H9 (cell line): ENCODE results near the gene ADRM1. TPM values are rescaled to one million over a fixed set of nuclear protein-coding genes. Genes with fewer than 3 reads are reported as not detected.

Experiments
- DNase-seq: peaks from one replicate; pipeline ENCODE4 v3.0.0-alpha.2; 2017
- H2AFZ ChIP-seq: one replicate; pipeline ENCODE4 v1.6.1; 2013; ENCODE audit warnings: mild to moderate bottlenecking, low read length, control low read depth, moderate library complexity
- H2AK5ac ChIP-seq: 2 replicates; pipeline ENCODE4 v1.6.1; 2013; ENCODE audit warnings: low read length, control low read depth, mixed read lengths; ENCODE audit not compliant: insufficient read length
- H2BK120ac ChIP-seq: one replicate; pipeline ENCODE4 v1.6.1; 2013; ENCODE audit warnings: low read depth, mild to moderate bottlenecking, low read length, control low read depth, inconsistent platforms; ENCODE audit not compliant: poor library complexity, severe bottlenecking
- H2BK12ac ChIP-seq: 2 replicates; pipeline ENCODE4 v1.6.1; 2013; ENCODE audit warnings: low read length, control low read depth, mixed read lengths, low read depth; ENCODE audit not compliant: insufficient read length
- H2BK15ac ChIP-seq: 2 replicates; pipeline ENCODE4 v1.6.1; 2013; ENCODE audit warnings: low read depth, low read length, control low read depth
- H2BK20ac ChIP-seq: one replicate; pipeline ENCODE4 v1.6.1; 2013; ENCODE audit warnings: low read depth, mild to moderate bottlenecking, low read length, control low read depth, inconsistent platforms; ENCODE audit not compliant: poor library complexity, severe bottlenecking
- H2BK5ac ChIP-seq: 2 replicates; pipeline ENCODE4 v1.6.1; 2013; ENCODE audit warnings: low read length, control low read depth, mixed read lengths; ENCODE audit not compliant: insufficient read length
- H3K14ac ChIP-seq: 2 replicates; pipeline ENCODE4 v1.6.1; 2013; ENCODE audit warnings: low read length, control low read depth; ENCODE audit not compliant: insufficient read depth
- H3K18ac ChIP-seq: 2 replicates; pipeline ENCODE4 v1.6.1; 2013; ENCODE audit warnings: low read depth, mild to moderate bottlenecking, mixed read lengths, low read length, control low read depth; ENCODE audit not compliant: insufficient read length
- H3K23ac ChIP-seq: 2 replicates; pipeline ENCODE4 v1.6.1; 2013; ENCODE audit warnings: low read length, control low read depth, mixed read lengths, low read depth; ENCODE audit not compliant: insufficient read length
- H3K23me2 ChIP-seq: 2 replicates; pipeline ENCODE4 v1.6.1; 2013; ENCODE audit warnings: low read depth, mild to moderate bottlenecking, mixed read lengths, low read length, control low read depth; ENCODE audit not compliant: insufficient read length, poor library complexity, severe bottlenecking
- H3K27ac ChIP-seq: 2 replicates; pipeline ENCODE4 v1.5.1; 2013; ENCODE audit warnings: low read length, control low read depth, mixed read lengths, low read depth; ENCODE audit not compliant: insufficient read length
- H3K27me3 ChIP-seq: 2 replicates; pipeline ENCODE4 v1.6.1; 2013; ENCODE audit warnings: low read length, control low read depth, inconsistent platforms; ENCODE audit not compliant: insufficient read depth
- H3K4ac ChIP-seq: 2 replicates; pipeline ENCODE4 v1.6.1; 2013; ENCODE audit warnings: low read depth, mild to moderate bottlenecking, control low read depth, inconsistent platforms, low read length, moderate library complexity
- H3K4me1 ChIP-seq: 2 replicates; pipeline ENCODE4 v1.6.1; 2013; ENCODE audit warnings: low read length, control low read depth, inconsistent platforms; ENCODE audit not compliant: insufficient read depth
- H3K4me2 ChIP-seq: 2 replicates; pipeline ENCODE4 v1.6.1; 2013; ENCODE audit warnings: low read length, control low read depth, mixed read lengths; ENCODE audit not compliant: insufficient read length, insufficient read depth
- H3K56ac ChIP-seq: 2 replicates; pipeline ENCODE4 v1.6.1; 2013; ENCODE audit warnings: low read depth, mild to moderate bottlenecking, mixed read lengths, low read length, control low read depth; ENCODE audit not compliant: insufficient read length
- H3K79me1 ChIP-seq: 2 replicates; pipeline ENCODE4 v1.6.1; 2013; ENCODE audit warnings: low read depth, mild to moderate bottlenecking, moderate library complexity, low read length, control low read depth, inconsistent platforms; ENCODE audit not compliant: insufficient read depth, poor library complexity, severe bottlenecking
- H3K79me2 ChIP-seq: 2 replicates; pipeline ENCODE4 v1.6.1; 2013; ENCODE audit warnings: low read length, control low read depth, inconsistent platforms; ENCODE audit not compliant: insufficient read depth
- H3K9ac ChIP-seq: 2 replicates; pipeline ENCODE4 v1.6.1; 2013; ENCODE audit warnings: low read length, control low read depth, mixed read lengths; ENCODE audit not compliant: insufficient read length; ENCODE audit errors: extremely low read depth
- H3K9me3 ChIP-seq: one replicate; pipeline ENCODE4 v1.6.1; 2013; ENCODE audit warnings: low read depth, low read length, inconsistent platforms; ENCODE audit not compliant: control insufficient read depth
- H3T11ph ChIP-seq: one replicate; pipeline ENCODE4 v1.6.1; 2013; ENCODE audit warnings: mild to moderate bottlenecking, low read length, control low read depth, inconsistent platforms
- H4K20me1 ChIP-seq: one replicate; pipeline ENCODE4 v1.6.1; 2013; ENCODE audit not compliant: control insufficient read depth, insufficient read length, insufficient read depth
- H4K5ac ChIP-seq: 2 replicates; pipeline ENCODE4 v1.6.1; 2013; ENCODE audit warnings: low read depth, mild to moderate bottlenecking, mixed read lengths, low read length, control low read depth; ENCODE audit not compliant: insufficient read length
- H4K8ac ChIP-seq: replicated peaks from 2 replicates; pipeline ENCODE4 v1.6.1; 2013; ENCODE audit warnings: low read length, control low read depth, mixed read lengths, low read depth; ENCODE audit not compliant: insufficient read length
- H4K91ac ChIP-seq: 2 replicates; pipeline ENCODE4 v1.6.1; 2013; ENCODE audit warnings: low read depth, mild to moderate bottlenecking, moderate library complexity, mixed read lengths, low read length, control low read depth; ENCODE audit not compliant: insufficient read length
- H3K27ac Mint-ChIP-seq, 3 experiments: 2 replicates in 2 of 3; 3 replicates in 1 of 3; pipeline ENCODE4 v1.8.0; 2020 to 2021; ENCODE audit warnings: mixed read lengths in 3 of 3, mild to moderate bottlenecking in 1 of 3, moderate library complexity in 1 of 3
- H3K27me3 Mint-ChIP-seq: 2 replicates; pipeline ENCODE4 v1.8.0; 2021; ENCODE audit warnings: low read depth, mild to moderate bottlenecking, moderate library complexity, mixed read lengths
- H3K36me3 Mint-ChIP-seq, 3 experiments: 2 replicates in 2 of 3; 3 replicates in 1 of 3; pipeline ENCODE4 v1.8.0; 2020 to 2021; ENCODE audit warnings: low read depth in 3 of 3, mixed read lengths in 3 of 3; ENCODE audit not compliant: insufficient read depth in 1 of 3
- H3K4me1 Mint-ChIP-seq, 2 experiments: 2 replicates each; pipeline ENCODE4 v1.8.0; 2020; ENCODE audit warnings: mixed read lengths in 2 of 2
- H3K4me3 Mint-ChIP-seq, 2 experiments: 2 replicates in 1 of 2; 3 replicates in 1 of 2; pipeline ENCODE4 v1.8.0; 2020 to 2021; ENCODE audit warnings: mild to moderate bottlenecking in 2 of 2, mixed read lengths in 2 of 2, moderate library complexity in 1 of 2
- H3K9me3 Mint-ChIP-seq, 2 experiments: 2 replicates in 1 of 2; 3 replicates in 1 of 2; pipeline ENCODE4 v1.8.0; 2020; ENCODE audit warnings: mild to moderate bottlenecking in 2 of 2, mixed read lengths in 2 of 2, moderate library complexity in 1 of 2
- CTCF ChIP-seq: fragments of 200-600 bp; sonication (generic); conservative IDR thresholded peaks from 3 replicates; pipeline ENCODE4 v1.8.0; 2021; ENCODE audit warnings: antibody characterized with exemption, mild to moderate bottlenecking
- WGBS: extraction: QIAGEN DNeasy Blood & Tissue Kit; methylation state at CpG from one replicate; pipeline ENCODE4 v1.1.7; 2013; ENCODE audit warnings: missing lambda C conversion rate, low lambda C conversion rate, mixed read lengths; ENCODE audit not compliant: insufficient read length; ENCODE audit errors: extremely low coverage; 5-methylcytosine and 5-hydroxymethylcytosine counted together
- total RNA-seq: library from RNA; stranded (reverse); gene quantifications from 2 replicates; pipeline ENCODE4 v1.2.1, GENCODE V29; 2021

Gene ADRM1
- total RNA-seq, 1 experiment from 2014 or later = 153 TPM

DNA sequence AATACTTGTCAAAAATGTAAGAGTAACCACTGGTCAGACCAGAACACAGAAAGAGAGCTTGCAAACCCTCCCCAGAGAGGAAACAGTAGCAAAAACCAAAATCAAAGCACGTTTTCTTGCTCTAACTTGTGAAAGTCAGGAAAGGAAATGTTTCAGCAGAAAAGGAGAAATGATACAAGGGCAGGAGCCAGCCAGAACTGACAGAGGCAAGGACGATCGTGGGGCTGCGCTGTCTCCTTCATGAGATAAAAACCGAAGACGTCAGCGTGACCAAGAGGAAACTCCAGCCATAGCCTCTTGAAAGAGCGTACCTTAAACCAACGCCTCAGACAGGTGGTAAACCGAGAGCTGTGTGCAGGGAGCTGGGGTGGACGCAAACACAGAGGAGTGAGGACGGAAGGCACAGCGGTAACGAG, 36.9 kb downstream of the ADRM1 start:
- no peak overlapping the region for H2BK20ac ChIP-seq
- no peak overlapping the region for H3K18ac ChIP-seq
- no peak overlapping the region for H3K56ac ChIP-seq
- no peak overlapping the region for H3T11ph ChIP-seq
- H3K4me2 ChIP-seq = no peak overlapping the region
- no peak overlapping the region for H3K27ac ChIP-seq
- H2AFZ ChIP-seq = no peak overlapping the region
- DNase-seq = no peak
- H2AK5ac ChIP-seq = no peak overlapping the region
- no peaks in the 10 kb centered on the region for H3K79me1 ChIP-seq
- peak overlapping the region; percentile 27 to 86 (median 73); a peak in 5 of 7 replicates for H3K27ac Mint-ChIP-seq
- no peak overlapping the region for H2BK15ac ChIP-seq
- no peak overlapping the region for H3K14ac ChIP-seq
- H4K91ac ChIP-seq = no peak overlapping the region
- H3K9me3 ChIP-seq = no peaks in the 10 kb centered on the region
- no peak overlapping the region for H2BK5ac ChIP-seq
- H3K9me3 Mint-ChIP-seq = no peaks in the 10 kb centered on the region
- no peak for TF ChIP-seq CTCF
- WGBS = no CpG with 5 or more reads among the region's 14 CpGs
- H3K23me2 ChIP-seq = no peaks in the 10 kb centered on the region
- H3K23ac ChIP-seq = no peak overlapping the region
- H3K9ac ChIP-seq = no peak overlapping the region
- H3K79me2 ChIP-seq = no peaks in the 10 kb centered on the region
- H3K4me3 Mint-ChIP-seq = no peak overlapping the region
- H3K36me3 Mint-ChIP-seq = peaks cover 22 to 80% (median 80%) of the 10 kb centered on the region in 3 experiments; a peak in 6 of 7 replicates
- no peak overlapping the region for H2BK12ac ChIP-seq
- no peak overlapping the region for H3K4ac ChIP-seq
- H3K4me1 ChIP-seq = no peaks in the 10 kb centered on the region
- H3K27me3 Mint-ChIP-seq = no peaks in the 10 kb centered on the region
- no peak overlapping the region for H2BK120ac ChIP-seq
- no peak overlapping the region for H4K8ac ChIP-seq
- no peaks in the 10 kb centered on the region for H3K27me3 ChIP-seq
- peaks cover 3% of the 10 kb centered on the region for H4K20me1 ChIP-seq
- H3K4me1 Mint-ChIP-seq = no peaks in the 10 kb centered on the region
- no peak overlapping the region for H4K5ac ChIP-seq
